Left lung (tissue), 10 donors: Measurements from ENCODE around the gene PTPRN2. TPM values are rescaled to one million over a fixed set of nuclear protein-coding genes. Genes with fewer than 3 reads are reported as not detected.

Experiments used
- ATAC-seq: fragments of 200-7000 bp; cut with Tn5 transposase; one replicate; pipeline ENCODE4 v1.9.1; 2020; ENCODE audit warnings: moderate library complexity
- DNase-seq, 4 donors: peaks; one replicate each; pipeline ENCODE4 v3.0.0-alpha.2; 2013 to 2020
- H3K27ac ChIP-seq, 2 donors: fragments of 200-600 bp; sonication (generic) in 1 of 2; one replicate each; pipeline versions ENCODE4 v1.5.0 to v1.8.0; 2020 to 2021
- H3K27me3 ChIP-seq, 2 donors: fragments of 200-600 bp; sonication (generic) in 1 of 2; one replicate each; pipeline versions ENCODE4 v1.5.0 to v1.8.0; 2020 to 2021
- H3K36me3 ChIP-seq, 2 donors: fragments of 200-600 bp; sonication (generic) in 1 of 2; one replicate each; pipeline versions ENCODE4 v1.5.0 to v1.8.0; 2020 to 2021
- H3K4me1 ChIP-seq, 2 donors: fragments of 200-600 bp; one replicate each; pipeline ENCODE4 v1.8.0; 2021
- H3K4me3 ChIP-seq, 2 donors: fragments of 200-600 bp; sonication (generic) in 1 of 2; one replicate each; pipeline versions ENCODE4 v1.5.0 to v1.8.0; 2020 to 2021; ENCODE audit warnings: mild to moderate bottlenecking in 1 of 2
- H3K9me3 ChIP-seq, 2 donors: fragments of 200-600 bp; sonication (generic) in 1 of 2; one replicate each; pipeline versions ENCODE4 v1.5.0 to v1.8.0; 2020 to 2021
- CTCF ChIP-seq, 2 donors: fragments of 200-600 bp; sonication (generic) in 1 of 2; IDR thresholded peaks; one replicate each; pipeline versions ENCODE4 v1.5.0 to v1.8.0; 2021; ENCODE audit warnings: antibody characterized with exemption in 2 of 2
- intact Hi-C, 2 donors: fragments of 100-400 bp; cut with DNase I; formaldehyde crosslinking; loops; one replicate each; pipeline versions ENCODE4 v1.11.2 to v1.14.2; 2022
- polyA plus RNA-seq, 6 donors: library from polyadenylated mRNA; unstranded; fragments of 120-200 nt; gene quantifications; one replicate each; pipeline ENCODE4 v1.2.1, GENCODE V29; 2013; ENCODE audit not compliant: insufficient read length in 6 of 6
- total RNA-seq, 2 donors: library from RNA; stranded (reverse); fragmentation: NEBNext Ultra II Directional; extraction: Animal tissue kit (Norgen Biotek cat#: 25700); gene quantifications; one replicate each; pipeline ENCODE4 v1.2.1, GENCODE V29; 2021
- donor health status: DM: no; HTN: yes; CAD: no.
- donor health status: DM: no; HTN: no; CAD: no.

PTPRN2 gene
- total and polyA plus RNA-seq, 8 donors: 4.0 to 7.8 (median 6.8) TPM

- peak in 1 of 4 donors; percentile 6 for DNase-seq
- no peaks in the 10 kb centered on the region for H3K4me1 ChIP-seq
- peaks cover 0 to 6% of the 10 kb centered on the region in 2 donors for H3K9me3 ChIP-seq
- no peak overlapping the region for H3K4me3 ChIP-seq
- no peak for TF ChIP-seq CTCF (IDR thresholded peaks at IDR 0.05)
- H3K27me3 ChIP-seq: peaks cover 0 to 8% of the 10 kb centered on the region in 2 donors
- ATAC-seq: no peak
- intact Hi-C loops: no loop called here
- H3K36me3 ChIP-seq: no peaks in the 10 kb centered on the region
- no peak overlapping the region for H3K27ac ChIP-seq
Measured at GRCh38 chr7:158030566-158030965, 557.1 kb downstream of the PTPRN2 start.

GRCh38 chr7:158030071-158030470 lies 557.6 kb downstream of the PTPRN2 start:
- TF ChIP-seq CTCF (IDR thresholded peaks at IDR 0.05): no peak
- intact Hi-C loops: no loop called here
- Histone ChIP-seq H3K27me3 (peaks cover 0 to 8% of the 10 kb centered on the region in 2 donors), H3K9me3 (peaks cover 0 to 6% of the 10 kb centered on the region in 2 donors), H3K27ac (no peak overlapping the region), H3K4me1 (no peaks in the 10 kb centered on the region), H3K4me3 (no peak overlapping the region), H3K36me3 (no peaks in the 10 kb centered on the region)
- peak in 1 of 4 donors; percentile 23 for DNase-seq
- ATAC-seq: no peak

- no peak overlapping the region for H3K27ac ChIP-seq
- no peaks in the 10 kb centered on the region for H3K36me3 ChIP-seq
- no peaks in the 10 kb centered on the region for H3K4me1 ChIP-seq
- peaks cover 0 to 8% of the 10 kb centered on the region in 2 donors for H3K27me3 ChIP-seq
- ATAC-seq (no peak), DNase-seq (no peak)
- intact Hi-C loops: no loop called here
- no peak overlapping the region for H3K4me3 ChIP-seq
- TF ChIP-seq CTCF (IDR thresholded peaks at IDR 0.05): no peak
- peaks cover 0 to 6% of the 10 kb centered on the region in 2 donors for H3K9me3 ChIP-seq
Measured at GRCh38 chr7:158029509-158029908, 558.1 kb downstream of the PTPRN2 start.

GRCh38 chr7:158028971-158029370 lies 558.7 kb downstream of the PTPRN2 start:
- DNase-seq: no peak
- H3K27me3 ChIP-seq: peaks cover 0 to 8% of the 10 kb centered on the region in 2 donors
- intact Hi-C loops: no loop called here
- no peaks in the 10 kb centered on the region for H3K4me1 ChIP-seq
- no peak for ATAC-seq
- TF ChIP-seq CTCF (IDR thresholded peaks at IDR 0.05): no peak
- no peaks in the 10 kb centered on the region for H3K36me3 ChIP-seq
- H3K4me3 ChIP-seq: no peak overlapping the region
- H3K27ac ChIP-seq: no peak overlapping the region
- peaks cover 0 to 6% of the 10 kb centered on the region in 2 donors for H3K9me3 ChIP-seq

- DNase-seq: peak in 2 of 4 donors; percentile 27 to 63
- H3K27me3 ChIP-seq: peaks cover 0 to 8% of the 10 kb centered on the region in 2 donors
- H3K36me3 ChIP-seq: no peaks in the 10 kb centered on the region
Measured at GRCh38 chr7:158028290-158028941, 559.2 kb downstream of the PTPRN2 start.

More at GRCh38 chr7:158028290-158028941, 559.2 kb downstream of the PTPRN2 start:
- peaks cover 0 to 2% of the 10 kb centered on the region in 2 donors for H3K9me3 ChIP-seq
- peak; percentile 84 for ATAC-seq
- H3K27ac ChIP-seq: no peak overlapping the region
- intact Hi-C loops: no loop called here
- H3K4me1 ChIP-seq: no peaks in the 10 kb centered on the region
- TF ChIP-seq CTCF (IDR thresholded peaks at IDR 0.05): no peak
- H3K4me3 ChIP-seq: no peak overlapping the region
